ENCODE measurements around the gene ERG28. TPM values are rescaled to one million over a fixed set of nuclear protein-coding genes. Genes with fewer than 3 reads are reported as not detected.

The ERG28 gene
- total and polyA plus RNA-seq, 4 donors = 17.1 to 43.5 (median 29.2) TPM

DNA sequence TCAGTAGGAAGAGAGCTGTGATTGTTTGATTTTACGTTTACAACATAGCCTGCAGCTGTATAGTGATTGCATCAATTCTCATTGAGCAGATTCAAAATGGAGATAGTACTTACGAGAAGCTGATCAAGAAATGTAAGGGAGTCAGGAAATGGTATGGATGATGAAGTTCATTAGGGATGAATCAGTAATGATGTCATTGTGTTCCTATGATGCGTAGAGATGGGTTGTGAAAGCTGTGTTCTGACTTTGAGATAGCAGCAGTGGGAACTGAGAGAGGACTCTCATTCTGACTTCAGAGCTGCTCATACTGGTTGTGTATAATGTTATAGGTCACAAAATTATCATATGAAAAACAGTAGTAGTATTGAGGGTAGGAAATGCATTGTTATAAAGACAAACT lies 44.3 kb upstream of the ERG28 start:
- Histone ChIP-seq H3K9me3 (ENCODE audit: control insufficient read depth in 4 of 4, low read length in 3 of 4) (no peaks in the 10 kb centered on the region), H3K4me1 (ENCODE audit: control insufficient read depth in 4 of 4, insufficient read depth in 4 of 4, low read length in 3 of 4) (no peaks in the 10 kb centered on the region), H3K27me3 (ENCODE audit: control insufficient read depth in 4 of 4, insufficient read depth in 4 of 4, low read length in 3 of 4) (no peaks in the 10 kb centered on the region), H3K36me3 (ENCODE audit: control insufficient read depth in 4 of 4, insufficient read depth in 3 of 4, low read depth in 1 of 4, low read length in 3 of 4) (peaks cover 2 to 15% (median 7%) of the 10 kb centered on the region in 4 donors), H3K4me3 (ENCODE audit: low read depth in 1 of 3, low read length in 3 of 3) (no peak overlapping the region), H3K27ac (ENCODE audit: low read depth in 1 of 2, low read length in 2 of 2) (no peak overlapping the region), H3K9ac (ENCODE audit: low read depth in 1 of 2, low read length in 2 of 2) (no peak overlapping the region)
- no peak for DNase-seq (ENCODE audit: low spot score)
- 91% methylated on average over 3 of the region's 3 CpGs for WGBS
- no peak for TF ChIP-seq SP1 (IDR thresholded peaks at IDR 0.05)
- TF ChIP-seq GABPA (IDR thresholded peaks at IDR 0.05 in 1 of 2, conservative IDR thresholded peaks at IDR 0.05 in 1 of 2) = no peak
- no peak for TF ChIP-seq EGR1 (IDR thresholded peaks at IDR 0.05; ENCODE audit: low read depth in 2 of 2)
- TF ChIP-seq TAF1 (conservative IDR thresholded peaks at IDR 0.05) = no peak
- TF ChIP-seq YY1 (IDR thresholded peaks at IDR 0.05) = no peak
- TF ChIP-seq, protein P1, sequence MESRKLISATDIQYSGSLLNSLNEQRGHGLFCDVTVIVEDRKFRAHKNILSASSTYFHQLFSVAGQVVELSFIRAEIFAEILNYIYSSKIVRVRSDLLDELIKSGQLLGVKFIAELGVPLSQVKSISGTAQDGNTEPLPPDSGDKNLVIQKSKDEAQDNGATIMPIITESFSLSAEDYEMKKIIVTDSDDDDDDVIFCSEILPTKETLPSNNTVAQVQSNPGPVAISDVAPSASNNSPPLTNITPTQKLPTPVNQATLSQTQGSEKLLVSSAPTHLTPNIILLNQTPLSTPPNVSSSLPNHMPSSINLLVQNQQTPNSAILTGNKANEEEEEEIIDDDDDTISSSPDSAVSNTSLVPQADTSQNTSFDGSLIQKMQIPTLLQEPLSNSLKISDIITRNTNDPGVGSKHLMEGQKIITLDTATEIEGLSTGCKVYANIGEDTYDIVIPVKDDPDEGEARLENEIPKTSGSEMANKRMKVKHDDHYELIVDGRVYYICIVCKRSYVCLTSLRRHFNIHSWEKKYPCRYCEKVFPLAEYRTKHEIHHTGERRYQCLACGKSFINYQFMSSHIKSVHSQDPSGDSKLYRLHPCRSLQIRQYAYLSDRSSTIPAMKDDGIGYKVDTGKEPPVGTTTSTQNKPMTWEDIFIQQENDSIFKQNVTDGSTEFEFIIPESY (IDR thresholded peaks at IDR 0.05) = no peak
- TF ChIP-seq, protein P2, sequence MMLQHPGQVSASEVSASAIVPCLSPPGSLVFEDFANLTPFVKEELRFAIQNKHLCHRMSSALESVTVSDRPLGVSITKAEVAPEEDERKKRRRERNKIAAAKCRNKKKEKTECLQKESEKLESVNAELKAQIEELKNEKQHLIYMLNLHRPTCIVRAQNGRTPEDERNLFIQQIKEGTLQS (IDR thresholded peaks at IDR 0.05) = no peak
- TF ChIP-seq HNF4A (conservative IDR thresholded peaks at IDR 0.05) = no peak
- TF ChIP-seq, protein P3, sequence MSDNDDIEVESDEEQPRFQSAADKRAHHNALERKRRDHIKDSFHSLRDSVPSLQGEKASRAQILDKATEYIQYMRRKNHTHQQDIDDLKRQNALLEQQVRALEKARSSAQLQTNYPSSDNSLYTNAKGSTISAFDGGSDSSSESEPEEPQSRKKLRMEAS (IDR thresholded peaks at IDR 0.05) = no peak
- TF ChIP-seq, protein P4, sequence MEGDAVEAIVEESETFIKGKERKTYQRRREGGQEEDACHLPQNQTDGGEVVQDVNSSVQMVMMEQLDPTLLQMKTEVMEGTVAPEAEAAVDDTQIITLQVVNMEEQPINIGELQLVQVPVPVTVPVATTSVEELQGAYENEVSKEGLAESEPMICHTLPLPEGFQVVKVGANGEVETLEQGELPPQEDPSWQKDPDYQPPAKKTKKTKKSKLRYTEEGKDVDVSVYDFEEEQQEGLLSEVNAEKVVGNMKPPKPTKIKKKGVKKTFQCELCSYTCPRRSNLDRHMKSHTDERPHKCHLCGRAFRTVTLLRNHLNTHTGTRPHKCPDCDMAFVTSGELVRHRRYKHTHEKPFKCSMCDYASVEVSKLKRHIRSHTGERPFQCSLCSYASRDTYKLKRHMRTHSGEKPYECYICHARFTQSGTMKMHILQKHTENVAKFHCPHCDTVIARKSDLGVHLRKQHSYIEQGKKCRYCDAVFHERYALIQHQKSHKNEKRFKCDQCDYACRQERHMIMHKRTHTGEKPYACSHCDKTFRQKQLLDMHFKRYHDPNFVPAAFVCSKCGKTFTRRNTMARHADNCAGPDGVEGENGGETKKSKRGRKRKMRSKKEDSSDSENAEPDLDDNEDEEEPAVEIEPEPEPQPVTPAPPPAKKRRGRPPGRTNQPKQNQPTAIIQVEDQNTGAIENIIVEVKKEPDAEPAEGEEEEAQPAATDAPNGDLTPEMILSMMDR (IDR thresholded peaks at IDR 0.05; ENCODE audit: low read depth, low read length, missing input control) = no peak

DNA sequence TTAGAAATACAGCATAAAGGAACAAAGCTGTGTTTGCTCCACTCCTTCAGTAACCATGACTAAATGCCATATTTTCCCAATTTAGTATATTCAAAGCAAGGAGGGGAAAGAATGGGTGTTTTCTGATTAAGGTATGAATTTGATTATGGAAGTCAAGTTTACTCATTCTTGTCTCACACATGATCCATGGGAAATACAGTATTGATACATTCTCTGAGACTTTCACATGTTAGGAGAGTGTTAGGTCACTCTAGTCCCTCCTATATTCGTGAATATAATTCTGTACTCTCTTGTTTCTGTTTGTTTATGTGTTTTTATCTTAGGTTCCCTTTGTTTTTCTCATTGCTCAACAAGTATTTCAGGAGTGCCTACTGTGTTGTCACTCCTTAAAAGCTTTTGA lies 42.8 kb upstream of the ERG28 start:
- no peak for TF ChIP-seq HNF4G (IDR thresholded peaks at IDR 0.05)
- no peak for TF ChIP-seq FOXA2 (IDR thresholded peaks at IDR 0.05)
- no peak for TF ChIP-seq HNF4A (conservative IDR thresholded peaks at IDR 0.05)
- TF ChIP-seq, protein P3 (IDR thresholded peaks at IDR 0.05) = no peak
- WGBS = 80% methylated on average over 1 of the region's 1 CpG
- Histone ChIP-seq H3K4me3 (ENCODE audit: low read depth in 1 of 3, low read length in 3 of 3) (no peak overlapping the region), H3K4me1 (ENCODE audit: control insufficient read depth in 4 of 4, insufficient read depth in 4 of 4, low read length in 3 of 4) (no peaks in the 10 kb centered on the region), H3K9ac (ENCODE audit: low read depth in 1 of 2, low read length in 2 of 2) (no peak overlapping the region), H3K27me3 (ENCODE audit: control insufficient read depth in 4 of 4, insufficient read depth in 4 of 4, low read length in 3 of 4) (no peaks in the 10 kb centered on the region), H3K27ac (ENCODE audit: low read depth in 1 of 2, low read length in 2 of 2) (no peak overlapping the region), H3K9me3 (ENCODE audit: control insufficient read depth in 4 of 4, low read length in 3 of 4) (no peaks in the 10 kb centered on the region), H3K36me3 (ENCODE audit: control insufficient read depth in 4 of 4, insufficient read depth in 3 of 4, low read depth in 1 of 4, low read length in 3 of 4) (peaks cover 2 to 22% (median 12%) of the 10 kb centered on the region in 4 donors)
- no peak for DNase-seq (ENCODE audit: low spot score)

DNA sequence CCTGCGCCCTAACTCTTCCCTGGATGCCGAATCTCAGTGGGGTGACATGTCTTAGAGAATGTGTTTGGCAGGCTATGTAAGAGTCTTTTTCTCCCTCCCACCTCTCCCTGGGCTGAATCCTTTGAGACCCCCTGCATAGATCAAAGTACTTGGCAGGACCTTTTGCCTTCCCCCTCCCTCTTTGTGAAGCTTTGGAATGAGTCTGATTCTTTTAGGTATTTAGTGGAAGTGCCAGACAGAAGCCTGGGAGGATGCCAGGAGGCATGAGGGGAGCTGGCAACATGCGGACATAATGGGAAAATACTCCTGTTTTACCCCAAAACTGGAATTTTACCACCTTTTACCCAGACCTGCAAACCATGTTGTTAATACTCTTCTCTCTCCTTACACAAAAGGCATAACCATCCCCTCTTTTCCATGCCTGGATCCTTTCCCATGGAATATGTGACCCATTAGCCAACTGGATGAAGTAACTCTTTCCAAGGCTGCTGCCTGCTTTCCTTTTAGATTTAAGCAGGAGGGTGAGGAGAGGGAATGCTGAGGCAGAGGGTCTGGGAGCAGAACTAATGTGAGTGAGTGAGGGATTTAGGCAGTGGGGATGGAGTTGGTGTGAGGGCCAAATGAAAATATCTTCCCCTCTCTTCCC lies 42.1 kb upstream of the ERG28 start:
- no peaks in the 10 kb centered on the region for H3K27me3 ChIP-seq (ENCODE audit: control insufficient read depth in 4 of 4, insufficient read depth in 4 of 4, low read length in 3 of 4)
- no peaks in the 10 kb centered on the region for H3K4me1 ChIP-seq (ENCODE audit: control insufficient read depth in 4 of 4, insufficient read depth in 4 of 4, low read length in 3 of 4)
- no peak for DNase-seq (ENCODE audit: low spot score)
- WGBS = 94% methylated on average over 3 of the region's 3 CpGs
- H3K4me3 ChIP-seq (ENCODE audit: low read depth in 1 of 3, low read length in 3 of 3) = no peak overlapping the region
- no peak overlapping the region for H3K27ac ChIP-seq (ENCODE audit: low read depth in 1 of 2, low read length in 2 of 2)
- H3K36me3 ChIP-seq (ENCODE audit: control insufficient read depth in 4 of 4, insufficient read depth in 3 of 4, low read depth in 1 of 4, low read length in 3 of 4) = peaks cover 2 to 24% (median 11%) of the 10 kb centered on the region in 4 donors
- TF ChIP-seq TAF1 (conservative IDR thresholded peaks at IDR 0.05) (no peak), JUND (IDR thresholded peaks at IDR 0.05) (no peak), RAD21 (IDR thresholded peaks at IDR 0.05) (no peak), FOXA1 (IDR thresholded peaks at IDR 0.05) (no peak), FOXA2 (IDR thresholded peaks at IDR 0.05) (no peak), RXRA (IDR thresholded peaks at IDR 0.05) (no peak), HNF4G (IDR thresholded peaks at IDR 0.05) (no peak), NR2F2 (IDR thresholded peaks at IDR 0.05) (no peak)
- TF ChIP-seq, protein P3 (IDR thresholded peaks at IDR 0.05) = no peak
- TF ChIP-seq, protein P5, sequence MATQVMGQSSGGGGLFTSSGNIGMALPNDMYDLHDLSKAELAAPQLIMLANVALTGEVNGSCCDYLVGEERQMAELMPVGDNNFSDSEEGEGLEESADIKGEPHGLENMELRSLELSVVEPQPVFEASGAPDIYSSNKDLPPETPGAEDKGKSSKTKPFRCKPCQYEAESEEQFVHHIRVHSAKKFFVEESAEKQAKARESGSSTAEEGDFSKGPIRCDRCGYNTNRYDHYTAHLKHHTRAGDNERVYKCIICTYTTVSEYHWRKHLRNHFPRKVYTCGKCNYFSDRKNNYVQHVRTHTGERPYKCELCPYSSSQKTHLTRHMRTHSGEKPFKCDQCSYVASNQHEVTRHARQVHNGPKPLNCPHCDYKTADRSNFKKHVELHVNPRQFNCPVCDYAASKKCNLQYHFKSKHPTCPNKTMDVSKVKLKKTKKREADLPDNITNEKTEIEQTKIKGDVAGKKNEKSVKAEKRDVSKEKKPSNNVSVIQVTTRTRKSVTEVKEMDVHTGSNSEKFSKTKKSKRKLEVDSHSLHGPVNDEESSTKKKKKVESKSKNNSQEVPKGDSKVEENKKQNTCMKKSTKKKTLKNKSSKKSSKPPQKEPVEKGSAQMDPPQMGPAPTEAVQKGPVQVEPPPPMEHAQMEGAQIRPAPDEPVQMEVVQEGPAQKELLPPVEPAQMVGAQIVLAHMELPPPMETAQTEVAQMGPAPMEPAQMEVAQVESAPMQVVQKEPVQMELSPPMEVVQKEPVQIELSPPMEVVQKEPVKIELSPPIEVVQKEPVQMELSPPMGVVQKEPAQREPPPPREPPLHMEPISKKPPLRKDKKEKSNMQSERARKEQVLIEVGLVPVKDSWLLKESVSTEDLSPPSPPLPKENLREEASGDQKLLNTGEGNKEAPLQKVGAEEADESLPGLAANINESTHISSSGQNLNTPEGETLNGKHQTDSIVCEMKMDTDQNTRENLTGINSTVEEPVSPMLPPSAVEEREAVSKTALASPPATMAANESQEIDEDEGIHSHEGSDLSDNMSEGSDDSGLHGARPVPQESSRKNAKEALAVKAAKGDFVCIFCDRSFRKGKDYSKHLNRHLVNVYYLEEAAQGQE (IDR thresholded peaks at IDR 0.05) = no peak
- H3K9ac ChIP-seq (ENCODE audit: low read depth in 1 of 2, low read length in 2 of 2) = no peak overlapping the region
- H3K9me3 ChIP-seq (ENCODE audit: control insufficient read depth in 4 of 4, low read length in 3 of 4) = no peaks in the 10 kb centered on the region

All from liver (tissue), 9 donors.